HCEC 1CT (cell line): ENCODE measurements around the gene CDCA7.
A peak's percentile ranks its signal among the peaks of the same experiment; 100 is the strongest.
"Not testable (repeated sequence)": the region's sequence is repeated elsewhere in the genome, so short reads cannot be mapped to it uniquely, and the experiment has no call there.

Experiments
- DNase-seq: peaks from one replicate; pipeline ENCODE4 v3.0.0-alpha.2; 2017

Gene CDCA7

DNA sequence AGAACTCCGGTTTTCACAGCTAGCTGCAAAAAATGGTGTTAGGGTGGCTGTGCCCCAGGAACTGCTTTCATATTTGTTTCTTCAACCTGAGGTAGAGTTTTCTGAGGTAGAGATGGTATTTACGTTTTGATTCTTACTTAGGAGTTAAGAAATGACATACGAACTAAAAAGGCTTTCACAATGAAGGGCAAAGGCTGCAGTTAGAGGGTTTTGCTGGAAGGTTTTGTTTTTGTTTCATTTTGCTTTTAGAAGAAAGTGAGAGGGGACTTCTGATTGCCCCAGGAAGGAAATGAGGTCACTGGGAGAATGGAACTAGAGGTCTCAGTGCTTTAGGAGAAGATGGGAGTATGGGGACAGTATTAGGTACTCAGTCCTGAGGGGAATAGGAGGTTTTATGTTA, 15.5 kb downstream of the CDCA7 start:
- no peak for DNase-seq

DNA sequence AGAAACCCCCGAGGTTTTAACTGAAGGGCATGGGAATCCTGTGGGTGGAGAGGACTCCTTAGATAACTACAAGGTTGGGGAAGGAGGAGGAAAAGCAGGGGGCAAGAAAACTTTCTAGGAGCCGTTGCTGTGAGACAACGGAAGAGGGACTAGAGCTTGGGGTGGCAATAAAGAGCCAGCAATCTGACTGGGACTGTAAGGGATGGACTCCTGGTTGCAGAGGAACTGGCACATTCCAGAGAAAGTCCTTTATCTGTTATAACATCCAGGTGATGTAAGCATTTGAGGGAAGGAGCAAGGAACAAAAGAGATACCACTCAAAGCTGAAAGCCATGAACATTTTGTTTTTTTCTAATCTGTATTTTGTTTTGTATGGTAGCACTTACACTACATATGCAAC, 16.4 kb downstream of the CDCA7 start:
- DNase-seq: no peak

DNA sequence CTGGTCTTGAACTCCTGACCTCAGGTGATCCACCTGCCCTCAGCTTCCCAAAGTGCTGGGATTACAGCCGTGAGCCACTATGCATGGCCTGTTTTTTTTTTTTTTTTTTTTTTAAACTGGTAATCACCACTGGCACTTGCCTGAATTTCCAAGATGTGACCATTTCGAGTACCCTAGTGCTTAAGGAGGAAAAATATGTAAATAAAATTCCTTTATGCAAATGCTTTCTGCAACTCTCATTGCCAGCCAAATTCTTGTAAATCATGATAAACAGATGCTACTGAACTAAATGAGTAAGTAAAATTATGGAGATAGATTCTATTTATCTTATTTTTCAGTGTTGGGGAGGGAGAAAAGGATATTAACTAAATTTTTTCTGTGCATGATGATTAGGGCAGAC, 18.6 kb downstream of the CDCA7 start:
- no peak for DNase-seq

DNA sequence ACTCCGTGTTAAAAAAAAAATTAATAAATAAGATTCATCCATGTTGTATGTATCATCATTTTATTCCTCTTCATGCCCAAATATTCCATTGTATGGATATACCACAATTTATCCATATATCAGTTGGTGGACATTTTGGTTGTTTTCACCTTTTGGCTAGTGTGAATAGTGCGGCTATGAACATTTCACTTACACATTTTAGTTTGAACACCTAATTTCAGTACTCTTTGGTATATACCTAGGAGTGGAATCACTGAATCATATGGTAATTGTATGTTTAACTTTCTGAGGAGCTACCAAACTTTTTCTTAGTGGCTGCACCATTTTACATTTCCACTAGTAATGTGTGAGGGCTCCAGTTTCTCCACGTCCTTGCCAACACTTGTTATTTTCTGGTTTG, 20.0 kb downstream of the CDCA7 start:
- DNase-seq: no peak

DNA sequence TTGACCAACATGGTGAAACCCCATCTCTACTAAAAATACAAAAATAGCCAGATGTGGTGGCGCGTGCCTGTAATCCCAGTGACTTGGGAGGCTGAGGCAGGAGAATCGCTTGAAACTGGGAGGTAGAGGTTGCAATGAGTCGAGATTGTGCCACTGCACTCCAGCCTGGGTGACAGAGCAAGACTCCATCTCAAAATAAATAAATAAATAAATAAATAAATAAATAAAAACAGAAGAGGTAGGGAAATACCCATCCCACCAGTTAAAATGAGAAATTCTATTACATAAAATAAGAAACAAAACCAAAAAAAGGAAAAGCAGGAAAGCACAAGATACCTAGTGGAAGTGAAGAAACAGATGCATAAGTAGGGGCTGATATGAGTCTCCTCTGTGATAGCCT, 30.9 kb downstream of the CDCA7 start:
- not testable (repeated sequence) for DNase-seq

DNA sequence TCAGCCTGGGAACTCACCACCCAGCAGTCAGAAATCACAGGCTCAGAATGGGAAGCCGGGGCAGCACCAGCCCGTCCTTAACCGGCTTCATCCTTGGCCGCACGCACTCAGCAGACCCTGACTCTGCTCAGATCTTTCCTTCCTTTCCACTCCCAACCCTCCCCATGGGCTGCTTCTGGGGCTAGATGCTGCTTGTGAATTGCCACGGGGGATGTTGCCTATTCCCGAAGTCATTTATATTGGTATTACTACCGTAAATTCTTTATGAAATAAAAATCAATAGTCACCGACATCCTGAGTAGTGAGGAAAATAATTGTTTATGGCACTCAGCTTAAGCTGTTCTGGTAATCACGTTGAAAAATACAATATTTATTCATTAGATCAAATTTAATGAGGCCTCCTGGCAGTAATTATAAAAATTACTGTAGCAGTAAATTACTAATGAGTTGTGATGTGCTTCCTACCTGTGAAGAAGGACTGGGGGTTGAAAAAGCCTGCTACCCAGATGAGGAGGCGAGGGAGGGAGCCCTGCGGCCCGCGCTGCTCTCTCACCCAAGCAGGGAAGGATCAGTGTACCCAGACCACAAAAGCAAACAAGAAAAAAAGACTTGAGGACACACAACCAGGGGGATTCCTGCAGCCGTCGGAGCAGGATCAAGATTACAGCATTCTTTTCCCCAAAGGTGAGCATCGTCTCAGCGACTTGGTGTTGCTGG, 31.5 kb downstream of the CDCA7 start:
- DNase-seq: no peak

DNA sequence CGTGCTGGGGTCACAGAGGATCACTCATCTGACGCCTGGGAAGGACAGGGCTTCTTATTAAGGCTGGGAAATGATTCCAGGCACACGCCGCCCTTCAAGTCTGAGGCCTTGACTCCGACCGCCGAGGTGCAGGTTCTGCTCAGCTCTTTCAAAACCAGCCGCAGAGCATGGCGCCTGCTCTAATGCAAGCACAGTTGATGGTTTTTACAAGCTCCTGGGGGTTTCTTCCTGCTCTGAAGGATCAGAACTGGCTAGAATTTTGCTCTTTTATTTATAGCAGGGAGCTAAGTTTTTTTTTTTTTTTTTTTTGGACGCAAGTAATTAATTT, 32.0 kb downstream of the CDCA7 start:
- no peak for DNase-seq

DNA sequence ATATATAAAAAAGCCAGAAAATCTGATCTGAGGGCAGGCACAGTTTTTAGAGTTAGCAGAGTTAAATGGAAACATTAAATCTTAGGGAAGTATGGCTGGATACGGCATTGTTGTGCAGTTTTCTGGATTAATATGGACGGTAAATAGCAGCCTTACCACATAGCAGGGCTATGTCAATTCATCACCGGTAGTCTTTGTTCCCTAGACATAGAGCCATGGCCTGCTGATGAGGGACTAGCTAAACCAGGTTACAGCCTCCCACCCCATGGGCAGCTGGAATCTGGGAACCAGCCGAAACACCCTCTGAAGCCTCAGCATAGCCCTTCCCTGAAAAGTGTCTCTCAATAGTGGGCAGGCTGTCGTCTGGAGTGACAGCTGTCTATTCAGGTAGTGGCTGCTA, 32.4 kb downstream of the CDCA7 start:
- DNase-seq: no peak

DNA sequence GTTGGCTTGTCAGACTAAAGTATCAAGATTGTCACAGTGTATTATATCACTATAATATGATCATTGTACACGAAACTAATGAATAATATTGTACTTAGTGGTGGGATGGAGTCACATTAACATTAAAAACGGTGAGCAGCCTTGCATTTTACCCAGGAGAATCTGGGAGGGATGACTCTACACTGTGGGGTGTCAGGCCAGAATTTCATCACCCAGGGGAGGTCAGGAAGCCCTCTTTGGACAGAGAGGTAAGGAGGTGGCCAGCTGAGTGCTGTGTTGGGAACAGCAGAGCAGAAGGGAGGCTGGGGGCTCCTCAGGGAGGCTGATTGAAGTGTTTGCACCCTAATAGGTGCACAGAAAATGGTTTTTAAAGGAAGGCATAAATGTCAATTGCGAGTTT, 33.0 kb downstream of the CDCA7 start:
- DNase-seq: no peak

DNA sequence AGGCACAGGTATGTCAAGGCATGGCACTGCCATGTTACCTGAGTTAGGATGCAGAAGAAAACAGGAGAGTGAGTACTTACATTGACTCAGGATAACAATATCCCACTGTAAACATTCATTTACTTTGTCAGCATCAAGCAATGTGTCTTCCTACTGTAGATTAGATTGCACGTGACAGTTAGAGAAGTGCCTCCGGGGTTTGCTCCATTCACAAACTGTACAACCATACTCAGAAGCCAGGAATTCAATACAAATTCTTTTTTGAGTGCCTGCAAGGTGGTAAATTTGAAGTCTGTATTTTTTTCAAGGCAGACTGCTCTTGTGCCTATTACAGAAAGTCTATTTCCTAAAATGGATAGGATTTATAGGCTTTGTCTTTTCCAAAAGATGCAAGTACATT, 34.1 kb downstream of the CDCA7 start:
- no peak for DNase-seq

DNA sequence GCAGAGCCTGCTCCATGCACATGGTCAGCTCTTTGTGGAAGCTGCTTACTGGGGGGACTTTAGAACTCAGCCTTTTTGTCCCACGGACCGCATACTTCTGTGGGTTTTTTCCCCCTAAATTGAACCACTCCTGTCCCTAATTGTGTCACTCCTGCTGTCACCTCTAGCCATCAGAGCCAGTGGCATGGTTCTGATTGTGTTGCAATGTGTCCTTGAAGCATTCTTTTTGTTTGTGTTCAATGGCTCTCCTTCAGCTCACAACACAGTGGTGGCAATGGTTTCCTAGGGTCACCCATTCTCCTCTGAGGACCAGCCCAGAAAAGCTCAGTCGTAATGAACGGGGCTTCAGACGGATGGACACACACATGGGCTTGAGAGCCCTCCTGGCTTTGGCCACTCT, 35.4 kb downstream of the CDCA7 start:
- no peak for DNase-seq

DNA sequence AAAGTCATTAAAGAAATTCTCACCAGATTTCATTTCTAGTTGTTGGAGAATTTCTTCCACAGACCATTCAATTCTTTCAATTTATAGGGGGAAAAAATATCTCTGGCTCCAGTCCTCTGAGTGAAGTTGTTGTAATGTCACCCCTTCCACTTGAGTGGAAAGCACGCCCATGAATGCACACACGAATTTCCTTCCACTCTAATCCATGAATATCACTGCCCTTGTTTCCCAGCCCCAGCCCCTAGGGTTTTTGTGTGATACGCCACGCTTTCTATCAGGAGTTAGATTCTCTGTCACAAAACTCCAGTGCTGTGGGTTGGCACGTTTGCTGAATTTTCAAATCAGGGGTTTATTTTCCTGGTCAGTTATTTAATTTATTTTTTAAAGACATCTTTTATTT, 38.1 kb downstream of the CDCA7 start:
- DNase-seq: no peak

DNA sequence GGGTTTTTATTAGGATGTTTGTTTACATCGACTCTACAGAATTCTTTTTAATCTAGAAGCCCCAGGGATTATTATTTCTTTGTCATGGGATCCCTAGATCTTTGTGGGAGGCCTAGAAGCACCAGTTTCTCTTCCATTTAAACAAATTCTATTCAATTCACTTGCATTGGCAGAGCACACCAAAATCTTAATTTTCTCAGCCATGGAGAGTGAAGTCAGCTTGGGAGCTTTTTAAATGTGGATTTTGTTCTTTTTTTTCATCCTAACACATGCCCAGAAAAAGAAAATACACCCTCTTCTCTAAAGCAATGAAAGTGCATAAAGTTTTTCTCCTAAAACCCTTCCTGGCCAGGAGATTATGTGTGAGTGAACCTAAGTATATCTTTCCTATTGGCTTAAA, 38.5 kb downstream of the CDCA7 start:
- DNase-seq: no peak

DNA sequence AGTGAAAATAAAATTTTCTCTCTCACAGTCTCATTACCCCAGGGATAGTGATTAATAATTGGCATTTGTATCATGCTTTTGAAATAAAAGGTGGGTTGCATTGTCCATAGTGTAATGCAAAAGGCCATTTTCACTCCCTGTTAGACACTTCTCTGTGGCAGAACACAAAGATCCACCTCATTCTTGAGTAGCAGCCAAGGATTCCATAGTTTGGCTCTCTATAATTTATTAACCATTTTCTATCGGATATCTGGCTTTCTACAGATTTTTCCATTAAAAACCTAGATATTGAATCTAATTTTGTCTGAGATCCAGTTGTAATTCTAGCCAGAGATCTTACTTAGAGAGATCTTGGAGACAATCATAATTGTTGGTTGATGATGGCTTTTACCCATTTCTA, 39.0 kb downstream of the CDCA7 start:
- DNase-seq: no peak

DNA sequence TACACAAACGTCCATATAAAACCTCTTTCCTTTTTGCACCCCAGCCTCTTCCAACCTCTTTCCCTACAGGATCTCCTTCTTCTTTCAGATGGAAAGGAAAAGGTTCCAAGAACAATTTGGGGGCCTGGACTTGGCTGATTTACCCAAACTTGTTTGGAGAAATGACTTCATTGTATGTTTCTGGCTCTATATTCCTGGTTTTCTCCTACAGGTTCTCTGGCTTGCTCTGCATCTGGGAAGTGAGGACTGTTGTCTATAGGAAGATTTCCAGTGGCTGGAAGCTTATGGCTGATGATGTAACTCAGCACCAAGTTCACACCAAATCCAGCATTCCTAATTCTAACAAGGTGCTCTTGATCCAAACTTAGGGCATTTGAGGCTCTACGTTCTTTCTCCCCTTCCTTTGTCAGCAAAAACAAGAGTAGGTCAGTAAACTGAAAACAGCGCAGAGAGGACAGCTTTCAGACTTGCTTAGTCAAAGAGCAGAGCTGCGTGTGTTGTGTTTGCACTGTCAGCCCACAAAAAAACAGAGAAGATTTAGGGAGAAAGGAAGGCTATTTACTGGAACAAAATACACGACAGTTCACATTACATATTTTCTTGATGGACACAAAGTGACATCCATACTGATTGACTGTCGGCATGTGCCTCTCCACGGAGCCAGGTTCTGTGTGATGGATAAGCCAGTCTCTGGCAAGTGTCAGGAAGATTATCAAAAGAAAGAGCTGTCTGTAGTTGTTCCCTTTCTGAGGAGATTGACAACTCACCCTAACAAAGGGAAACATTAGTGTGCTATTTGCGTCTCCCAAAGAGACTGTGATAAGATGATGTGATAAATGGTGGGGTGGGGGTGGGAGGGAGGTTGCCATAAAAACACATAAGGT, 39.7 kb downstream of the CDCA7 start:
- no peak for DNase-seq

DNA sequence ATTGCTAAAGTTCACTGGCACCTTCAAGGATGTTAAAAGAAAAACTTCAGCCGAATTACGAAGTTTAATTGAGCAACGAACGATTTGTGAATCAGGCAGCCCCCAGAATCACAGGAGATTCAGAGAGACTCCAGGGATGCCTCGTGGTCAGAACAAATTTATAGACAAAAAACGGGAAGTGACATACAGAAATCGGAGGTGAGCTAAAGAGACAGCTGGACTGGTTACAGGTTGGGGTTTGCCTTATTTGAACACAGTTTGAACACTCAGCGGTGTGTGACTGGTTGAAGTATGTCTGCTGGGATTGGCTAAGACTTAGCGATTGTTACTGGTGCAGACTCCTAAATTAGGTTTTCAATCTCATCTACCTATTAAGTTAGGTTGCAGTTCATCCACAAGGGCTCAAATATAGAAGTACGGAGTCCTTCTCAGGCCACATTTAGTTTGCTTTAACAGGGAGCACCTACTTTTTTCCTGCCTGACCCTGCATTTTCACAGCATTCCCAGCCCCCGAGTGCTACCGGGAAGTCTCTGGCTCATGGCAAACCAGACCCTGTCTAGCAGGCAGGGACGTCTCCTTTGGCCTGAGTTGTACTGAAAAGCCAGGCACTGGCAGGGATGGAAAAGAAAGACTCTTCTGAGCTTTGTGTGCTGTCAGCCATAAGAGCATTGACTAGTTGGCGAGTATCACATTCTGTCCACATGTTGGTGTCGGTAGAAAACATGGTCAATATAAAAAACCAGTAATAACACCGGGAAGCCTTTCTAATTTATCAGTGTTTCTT, 41.1 kb downstream of the CDCA7 start:
- DNase-seq: no peak

DNA sequence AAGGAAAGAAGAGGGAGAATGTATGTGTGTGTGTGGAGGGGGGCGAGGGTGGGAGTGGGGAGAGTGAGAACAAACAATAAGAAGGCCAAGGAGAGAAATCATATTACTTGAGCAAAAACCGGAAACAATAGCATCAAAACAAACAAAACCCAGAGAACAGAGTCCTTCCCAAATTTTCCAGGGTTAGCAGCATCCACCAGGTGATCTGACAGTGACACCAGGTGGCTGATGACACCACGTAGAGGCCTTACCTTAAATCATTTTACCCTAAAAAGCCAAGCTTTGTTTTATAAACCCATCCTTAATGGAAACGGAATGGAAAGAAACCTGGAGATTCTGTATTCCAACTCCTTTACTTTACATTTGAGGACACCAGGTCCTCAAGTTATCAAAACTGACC, 42.9 kb downstream of the CDCA7 start:
- no peak for DNase-seq

DNA sequence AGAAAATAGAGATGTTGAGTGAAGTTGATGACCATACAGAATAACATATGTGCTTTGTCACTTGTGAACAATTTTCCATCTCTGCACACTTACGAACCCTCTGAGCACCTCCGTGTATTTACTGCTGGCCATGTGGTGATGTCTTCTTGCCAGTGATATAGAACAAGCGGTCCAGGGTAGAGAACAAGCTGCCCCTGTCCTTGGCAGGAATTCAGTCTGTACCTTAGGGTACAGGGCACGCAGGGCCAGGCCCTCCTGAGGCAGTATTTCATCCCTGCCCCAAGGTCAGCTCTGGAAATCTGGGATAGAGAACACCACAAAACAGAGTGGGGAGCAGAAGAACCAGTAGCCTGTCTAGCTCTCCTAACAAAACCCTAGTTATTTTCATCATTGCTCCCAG, 44.6 kb downstream of the CDCA7 start:
- DNase-seq: no peak

DNA sequence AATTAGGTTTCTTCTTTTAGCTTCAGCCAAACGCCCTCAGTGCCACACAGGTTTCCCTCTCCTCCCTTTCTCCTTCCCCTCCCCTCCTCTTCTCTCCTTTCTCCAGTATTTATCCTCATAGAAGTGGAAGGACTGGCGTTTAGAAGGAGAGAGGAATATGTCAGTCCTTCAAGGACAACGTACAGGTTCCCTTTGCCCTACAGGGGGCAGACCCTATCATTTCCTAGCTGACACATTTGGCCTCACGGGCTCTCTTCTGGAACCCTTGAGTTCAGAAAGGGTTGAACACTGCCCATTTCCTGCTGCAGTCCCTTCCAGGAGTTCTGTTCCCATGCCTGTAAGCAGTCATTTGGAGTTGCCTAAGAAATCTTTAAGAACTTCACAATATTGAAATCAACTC, 46.1 kb downstream of the CDCA7 start:
- DNase-seq: peak; percentile 67

DNA sequence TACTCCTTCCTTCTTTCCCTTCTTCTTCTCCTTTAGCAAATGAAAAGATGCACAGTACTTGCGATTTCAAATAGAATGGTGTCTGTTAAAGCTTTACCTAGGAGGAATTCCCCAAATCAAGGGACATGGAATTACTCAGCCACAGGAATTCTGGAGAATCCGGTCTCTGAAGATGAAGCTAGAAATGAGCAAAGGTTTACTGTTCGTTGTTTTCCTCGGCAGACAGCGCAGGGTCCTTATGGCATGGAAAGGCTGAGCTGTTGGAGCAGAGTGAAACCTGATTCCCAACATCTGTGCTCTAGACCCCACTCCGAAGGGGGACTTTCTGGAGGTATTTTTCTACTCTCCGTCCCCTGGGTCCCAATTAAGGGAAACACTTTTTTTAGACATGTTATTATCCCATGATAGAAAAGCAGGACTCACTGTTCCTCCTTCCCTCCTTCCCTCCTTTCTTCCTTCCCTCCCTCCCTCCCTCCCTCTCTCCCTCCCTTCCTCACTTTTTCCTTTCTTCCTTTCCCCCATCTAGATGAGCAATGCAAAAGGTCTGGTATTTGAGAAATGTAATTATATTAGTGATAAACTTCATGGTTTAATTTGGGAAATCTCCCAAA, 47.1 kb downstream of the CDCA7 start:
- DNase-seq: no peak

DNA sequence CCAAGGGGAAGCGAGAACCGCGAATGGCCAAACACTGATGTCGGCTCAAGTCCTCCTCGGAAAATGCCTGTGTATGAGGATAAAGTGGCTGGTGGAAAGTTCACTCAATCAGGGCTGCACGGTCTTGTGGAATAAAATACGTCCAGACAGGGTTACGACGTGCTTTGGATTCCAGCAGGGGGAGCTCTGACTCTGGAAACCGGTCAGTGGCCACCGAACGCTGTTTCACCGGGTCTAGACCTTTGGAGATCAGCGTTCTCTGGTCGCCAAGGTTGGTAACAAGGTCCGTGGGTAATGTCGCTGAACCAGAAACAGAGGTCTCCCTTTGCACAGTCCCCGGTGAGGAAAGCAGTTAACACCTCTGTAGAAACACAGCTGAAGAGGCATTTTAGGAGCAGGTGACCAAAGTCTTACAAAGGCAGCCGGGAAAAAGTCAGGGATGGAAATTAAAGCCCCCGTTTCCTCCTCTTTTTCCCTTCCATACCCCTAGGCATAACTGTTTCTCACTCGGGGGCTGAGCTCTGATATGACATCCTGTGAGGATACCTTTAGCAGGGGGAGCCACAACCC, 47.8 kb downstream of the CDCA7 start:
- peak; percentile 80 for DNase-seq

DNA sequence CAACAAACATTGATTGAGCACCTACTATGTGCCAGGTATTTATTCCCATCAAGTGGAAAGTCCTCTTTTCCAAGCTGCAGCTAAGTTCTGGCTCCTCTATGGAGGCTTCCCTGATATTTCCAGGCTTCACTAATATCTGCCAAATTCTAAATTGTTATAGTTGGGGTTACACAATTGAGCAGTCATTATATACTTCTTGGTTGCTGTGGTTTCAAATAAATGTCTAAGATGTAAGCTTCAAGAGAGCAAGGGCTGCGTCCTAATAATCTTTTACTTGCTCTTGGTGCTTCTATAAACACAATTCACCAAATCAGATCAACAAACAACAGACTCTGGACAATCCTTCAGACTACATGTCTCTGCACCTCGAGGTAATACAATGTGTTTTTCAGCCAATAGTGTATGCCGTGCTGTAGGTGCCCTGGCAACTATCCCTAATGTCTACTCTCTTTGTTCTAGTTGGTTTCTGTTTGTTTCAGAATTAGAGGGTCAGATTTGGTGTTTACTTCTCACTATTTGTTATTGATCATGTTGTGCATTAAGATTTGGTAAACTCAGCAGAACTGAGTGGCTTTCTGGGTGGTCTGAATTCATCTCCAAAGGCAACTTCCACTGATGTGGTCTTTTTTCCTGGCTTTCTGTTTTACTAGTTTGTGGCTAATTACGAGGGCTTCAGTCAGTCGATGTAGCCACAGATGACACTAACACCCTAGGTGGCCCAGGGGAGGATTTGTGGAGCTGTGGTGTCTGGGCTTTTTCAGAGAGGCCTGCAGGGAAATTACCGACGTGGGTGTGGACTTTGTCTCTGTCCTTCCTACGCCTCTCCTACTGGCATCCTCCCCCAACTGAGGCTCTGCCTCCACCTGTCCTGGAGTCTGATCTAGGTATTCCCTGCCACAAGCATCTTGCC, 50.4 kb downstream of the CDCA7 start:
- no peak for DNase-seq
